ENCODE data around the gene ADAP1.

DNA sequence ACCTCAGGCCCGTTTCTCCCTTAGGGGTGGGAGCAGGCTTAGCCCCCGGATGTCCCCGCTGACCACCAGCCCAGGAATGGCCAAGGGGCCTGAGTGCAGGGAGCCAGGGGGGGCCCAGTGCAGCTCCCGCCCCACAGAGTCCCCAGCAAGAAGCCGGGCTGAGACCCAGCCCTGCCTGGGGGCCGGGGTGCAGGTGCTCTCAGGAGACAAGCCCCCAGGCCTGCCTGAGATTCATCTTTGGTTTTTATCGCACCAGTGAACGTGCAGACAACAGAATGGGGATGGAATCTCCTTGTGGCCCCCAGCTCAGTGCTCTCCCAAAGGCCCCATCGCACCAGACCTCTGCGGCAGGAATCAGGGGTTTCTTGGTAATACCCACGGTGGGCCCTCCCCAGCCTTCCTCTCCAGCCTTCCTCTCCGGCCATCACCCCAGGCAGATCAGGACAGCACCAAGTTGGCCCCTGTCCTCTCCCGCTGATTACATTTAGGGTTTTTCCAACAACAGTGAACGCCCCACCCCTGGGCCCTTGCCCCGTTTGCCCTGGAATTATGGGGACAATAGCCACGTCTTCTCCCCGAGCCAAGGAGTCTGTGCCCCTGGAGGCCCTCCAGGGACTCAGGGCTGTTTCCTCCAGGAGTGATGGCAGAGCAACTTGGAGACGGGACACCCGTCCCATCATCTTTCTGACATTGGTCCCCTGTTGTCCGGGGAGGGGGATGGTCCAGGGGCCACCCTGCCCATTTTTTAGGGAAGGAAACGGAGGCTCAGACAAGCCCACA, 22.4 kb downstream of the ADAP1 start:
- TF ChIP-seq TAF1 (IDR thresholded peaks at IDR 0.05; ENCODE audit: borderline replicate concordance, low read depth, low read length) (no peak), POLR2A (IDR thresholded peaks at IDR 0.05; ENCODE audit: low read depth, low read length) (no peak)
